Activated naive CD4-positive, alpha-beta T cell treated with anti-CD3 and anti-CD28 coated beads, Interleukin-2, amount 10 ng/mL, durations not matched to agents 7 days and 5 days (primary cell): Measurements from ENCODE around the gene TBC1D22B.
A peak's percentile ranks its signal among the peaks of the same experiment; 100 is the strongest.
"Not testable (repeated sequence)": the region's sequence is repeated elsewhere in the genome, so short reads cannot be mapped to it uniquely, and the experiment has no call there.

Source experiments
- CTCF ChIA-PET: fragments of 350-600 bp; sonication (Branson Sonifier 250); formaldehyde crosslinking; loops from one replicate; lab custom pipeline; 2021; ENCODE audit warnings: antibody characterized with exemption; lab: Charles Lee
- DNase-seq: peaks from one replicate; pipeline ENCODE4 v3.0.0-alpha.2; 2020
- H3K27ac Mint-ChIP-seq: one replicate; pipeline ENCODE4 v1.8.0; 2021; ENCODE audit warnings: mild to moderate bottlenecking, moderate library complexity, mixed read lengths
- H3K27me3 Mint-ChIP-seq: one replicate; pipeline ENCODE4 v1.8.0; 2021; ENCODE audit warnings: mild to moderate bottlenecking, mixed read lengths
- H3K36me3 Mint-ChIP-seq: one replicate; pipeline ENCODE4 v1.8.0; 2021; ENCODE audit warnings: mixed read lengths
- H3K4me1 Mint-ChIP-seq: one replicate; pipeline ENCODE4 v1.8.0; 2021; ENCODE audit warnings: mixed read lengths
- H3K4me3 Mint-ChIP-seq: one replicate; pipeline ENCODE4 v1.8.0; 2021; ENCODE audit warnings: mild to moderate bottlenecking, moderate library complexity, mixed read lengths
- H3K9me3 Mint-ChIP-seq: one replicate; pipeline ENCODE4 v1.8.0; 2021; ENCODE audit warnings: mixed read lengths

TBC1D22B gene

DNA sequence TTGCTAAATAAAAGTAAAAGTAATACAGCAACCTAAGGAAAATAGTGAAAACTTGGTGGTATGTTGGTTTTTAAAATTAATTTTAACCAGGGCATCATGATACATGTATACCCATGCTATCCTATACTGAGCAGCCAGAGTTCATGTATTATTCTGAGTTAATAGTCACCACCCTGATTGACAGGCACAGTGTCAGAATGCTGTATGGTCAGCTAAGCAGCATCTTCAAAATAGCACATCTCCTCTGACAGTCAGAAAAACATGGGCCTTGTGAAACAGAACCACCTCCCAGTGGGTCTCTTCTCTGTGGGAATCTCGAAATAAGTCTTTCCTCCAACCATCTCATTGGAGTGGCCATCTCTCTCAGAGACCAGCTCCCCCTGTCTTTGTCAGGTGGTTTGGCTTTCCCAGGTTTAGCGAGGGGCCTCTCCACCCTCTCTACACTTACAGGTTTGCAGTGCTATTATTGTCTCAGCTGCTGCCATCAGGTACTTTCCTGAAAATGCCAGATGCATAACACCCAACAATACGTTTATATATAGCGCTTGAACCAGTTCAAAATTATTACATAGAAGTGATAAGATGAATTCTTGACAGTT, 49.2 kb downstream of the TBC1D22B start:
- DNase-seq, result no peak
- Mint-ChIP-seq H3K9me3 (no peaks in the 10 kb centered on the region), H3K4me1 (peaks cover 24% of the 10 kb centered on the region), H3K4me3 (no peak overlapping the region), H3K27me3 (no peaks in the 10 kb centered on the region), H3K27ac (no peak overlapping the region), H3K36me3 (peaks cover 34% of the 10 kb centered on the region)
- CTCF ChIA-PET, result interaction anchor here (1.2 to 14.7 kb wide), 5 partner anchors 8 to 541 kb away, joined by 3 to 182 read pairs (median 7); no protein-coding TSS in a partner anchor

DNA sequence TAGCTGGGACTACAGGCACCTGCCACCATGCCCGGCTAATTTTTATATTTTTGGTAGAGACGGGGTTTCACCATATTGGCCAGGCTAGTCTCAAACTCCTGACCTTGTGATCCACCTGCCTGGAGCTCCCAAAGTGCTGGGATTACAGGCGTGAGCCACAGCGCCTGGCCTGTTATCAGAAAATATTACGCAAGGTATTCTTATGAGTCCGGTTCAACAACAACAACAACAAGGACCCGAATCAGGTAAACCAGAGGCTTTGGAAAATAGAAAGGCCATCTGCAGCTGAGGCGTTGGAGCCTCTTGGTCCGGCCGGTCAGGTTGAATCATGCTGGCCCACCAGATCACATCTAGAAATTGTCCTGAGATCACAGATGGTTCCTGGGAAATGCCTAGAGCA, 49.9 kb downstream of the TBC1D22B start:
- not testable (repeated sequence) for H3K27me3 Mint-ChIP-seq, H3K9me3 Mint-ChIP-seq

GRCh38 chr6:37308069-37308815, 50.7 kb downstream of the TBC1D22B start:
- H3K9me3 Mint-ChIP-seq, result no peaks in the 10 kb centered on the region
- H3K36me3 Mint-ChIP-seq, result peaks cover 26% of the 10 kb centered on the region
- no peak for DNase-seq
- H3K4me3 Mint-ChIP-seq, result no peak overlapping the region
- no peaks in the 10 kb centered on the region for H3K27me3 Mint-ChIP-seq
- CTCF ChIA-PET, result interaction anchor here (0.6 to 14.7 kb wide), 6 partner anchors 11 to 287 kb away, joined by 3 to 182 read pairs (median 5); no protein-coding TSS in a partner anchor
- no peak overlapping the region for H3K27ac Mint-ChIP-seq
- H3K4me1 Mint-ChIP-seq, result peaks cover 21% of the 10 kb centered on the region

More for the DNA sequence above, 49.9 kb downstream of the TBC1D22B start:
- peaks cover 31% of the 10 kb centered on the region for H3K36me3 Mint-ChIP-seq
- CTCF ChIA-PET, result interaction anchor here (0.6 to 14.7 kb wide), 4 partner anchors 18 to 286 kb away, joined by 3 to 182 read pairs (median 5); no protein-coding TSS in a partner anchor
- H3K4me1 Mint-ChIP-seq, result peaks cover 27% of the 10 kb centered on the region
- not testable (repeated sequence) for DNase-seq, H3K4me3 Mint-ChIP-seq, H3K27ac Mint-ChIP-seq

- Mint-ChIP-seq H3K27me3 (no peaks in the 10 kb centered on the region), H3K4me1 (peaks cover 14% of the 10 kb centered on the region), H3K36me3 (peaks cover 25% of the 10 kb centered on the region), H3K4me3 (no peak overlapping the region), H3K27ac (no peak overlapping the region), H3K9me3 (no peaks in the 10 kb centered on the region)
- CTCF ChIA-PET, result interaction anchor here (0.6 to 14.7 kb wide), 4 partner anchors 11 to 288 kb away, joined by 3 to 182 read pairs (median 8); no protein-coding TSS in a partner anchor
- DNase-seq, result no peak
These were observed 51.5 kb downstream of the TBC1D22B start for GRCh38 chr6:37309046-37309445.

- peaks cover 15% of the 10 kb centered on the region for H3K4me1 Mint-ChIP-seq
- DNase-seq, result no peak
- H3K36me3 Mint-ChIP-seq, result peaks cover 27% of the 10 kb centered on the region
- no peak overlapping the region for H3K27ac Mint-ChIP-seq
- H3K27me3 Mint-ChIP-seq, result no peaks in the 10 kb centered on the region
- CTCF ChIA-PET, result interaction anchor here (0.6 to 14.7 kb wide), 4 partner anchors 10 to 289 kb away, joined by 3 to 182 read pairs (median 8); no protein-coding TSS in a partner anchor
- H3K9me3 Mint-ChIP-seq, result no peaks in the 10 kb centered on the region
- H3K4me3 Mint-ChIP-seq, result no peak overlapping the region
These were observed 52.1 kb downstream of the TBC1D22B start for GRCh38 chr6:37309692-37310091.

- Mint-ChIP-seq H3K4me1 (peaks cover 17% of the 10 kb centered on the region), H3K36me3 (peaks cover 26% of the 10 kb centered on the region), H3K4me3 (no peak overlapping the region), H3K27me3 (no peaks in the 10 kb centered on the region), H3K9me3 (no peaks in the 10 kb centered on the region), H3K27ac (no peak overlapping the region)
- DNase-seq, result no peak
- CTCF ChIA-PET, result interaction anchor here (1.0 to 14.7 kb wide), 3 partner anchors 9 to 290 kb away, joined by 3 to 182 read pairs (median 10); no protein-coding TSS in a partner anchor
These were observed 53.4 kb downstream of the TBC1D22B start for GRCh38 chr6:37310966-37311365.

DNA sequence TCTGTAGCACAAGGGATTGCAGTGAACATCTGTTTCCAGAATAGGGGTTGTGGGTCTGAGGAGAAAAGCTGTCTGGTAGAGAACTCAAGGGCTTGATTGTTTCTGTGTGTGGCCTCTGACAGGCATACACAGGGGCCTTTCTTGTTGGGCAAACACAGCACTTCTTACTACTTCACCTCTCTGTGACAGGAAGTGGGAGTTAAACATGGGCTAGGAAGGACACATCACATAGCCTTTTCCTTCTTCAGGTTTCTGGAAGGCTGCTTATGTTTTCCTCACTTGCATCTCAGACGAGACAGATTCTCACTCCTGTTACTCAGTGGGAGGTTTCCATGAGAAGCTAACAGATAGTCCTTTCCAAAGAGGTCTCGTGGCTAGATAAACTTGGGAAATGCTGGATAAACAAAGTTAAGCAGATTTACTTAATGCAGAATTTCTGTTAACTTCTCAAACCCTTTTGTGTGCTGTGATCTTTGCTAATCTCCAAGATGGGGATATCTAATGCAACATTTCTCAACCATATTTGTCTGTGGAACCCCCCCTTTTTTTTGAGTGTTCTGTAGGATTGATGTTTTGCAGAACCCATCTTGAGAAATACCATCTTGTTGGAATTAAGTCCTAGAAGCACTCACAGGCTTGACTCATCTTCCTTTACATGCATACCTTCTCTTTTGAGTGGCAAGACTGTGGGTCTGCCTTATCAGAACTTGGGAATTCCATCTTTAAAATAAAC, 54.3 kb downstream of the TBC1D22B start:
- CTCF ChIA-PET, result interaction anchor here (1.1 to 14.7 kb wide), 4 partner anchors 9 to 291 kb away, joined by 4 to 182 read pairs (median 11); no protein-coding TSS in a partner anchor
- Mint-ChIP-seq H3K36me3 (peaks cover 28% of the 10 kb centered on the region), H3K9me3 (no peaks in the 10 kb centered on the region), H3K27me3 (no peaks in the 10 kb centered on the region), H3K4me1 (peaks cover 17% of the 10 kb centered on the region), H3K4me3 (no peak overlapping the region), H3K27ac (no peak overlapping the region)
- DNase-seq, result no peak

DNA sequence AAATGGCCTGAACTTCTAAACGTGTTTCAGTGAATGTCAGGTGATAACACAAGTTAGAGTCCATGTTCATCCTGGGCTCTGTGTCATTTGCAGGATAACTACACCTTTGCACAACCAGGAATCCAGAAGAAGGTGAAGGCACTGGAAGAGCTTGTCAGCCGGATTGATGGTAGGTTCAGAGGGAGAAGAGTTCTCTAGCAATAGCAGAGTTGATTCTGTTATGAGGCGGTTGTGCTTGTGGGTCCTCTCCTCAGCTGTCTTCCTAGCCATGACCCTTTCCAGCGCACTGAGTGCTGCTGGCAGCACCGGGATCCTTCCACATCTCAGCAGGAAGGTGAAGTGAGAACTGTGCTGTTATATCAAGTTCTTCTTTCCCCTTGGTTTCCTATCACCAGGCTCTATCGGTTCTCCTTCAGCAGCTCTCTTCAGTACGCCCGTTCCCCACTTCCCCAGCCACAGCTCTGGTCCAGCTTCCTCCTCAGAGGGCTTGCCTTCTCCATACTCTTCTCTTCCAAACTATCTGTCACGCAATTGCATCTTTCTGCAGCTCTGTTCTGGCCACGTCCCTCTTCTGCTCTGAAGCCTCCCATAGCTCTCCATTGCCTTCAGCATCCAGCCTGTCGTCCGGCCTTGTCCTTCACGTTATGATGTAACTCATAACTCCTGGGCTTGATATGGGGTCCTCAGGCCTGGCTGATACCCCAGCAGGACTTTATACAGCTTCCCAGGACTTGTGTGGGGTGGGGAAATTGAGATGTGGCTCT, 56.3 kb downstream of the TBC1D22B start:
- H3K9me3 Mint-ChIP-seq, result no peaks in the 10 kb centered on the region
- no peak for DNase-seq
- peaks cover 17% of the 10 kb centered on the region for H3K4me1 Mint-ChIP-seq
- no peak overlapping the region for H3K27ac Mint-ChIP-seq
- no peak overlapping the region for H3K4me3 Mint-ChIP-seq
- CTCF ChIA-PET, result interaction anchor here (0.7 to 14.7 kb wide), 26 partner anchors 9 to 547 kb away, joined by 3 to 182 read pairs (median 6); no protein-coding TSS in a partner anchor
- peaks cover 23% of the 10 kb centered on the region for H3K36me3 Mint-ChIP-seq
- no peaks in the 10 kb centered on the region for H3K27me3 Mint-ChIP-seq

DNA sequence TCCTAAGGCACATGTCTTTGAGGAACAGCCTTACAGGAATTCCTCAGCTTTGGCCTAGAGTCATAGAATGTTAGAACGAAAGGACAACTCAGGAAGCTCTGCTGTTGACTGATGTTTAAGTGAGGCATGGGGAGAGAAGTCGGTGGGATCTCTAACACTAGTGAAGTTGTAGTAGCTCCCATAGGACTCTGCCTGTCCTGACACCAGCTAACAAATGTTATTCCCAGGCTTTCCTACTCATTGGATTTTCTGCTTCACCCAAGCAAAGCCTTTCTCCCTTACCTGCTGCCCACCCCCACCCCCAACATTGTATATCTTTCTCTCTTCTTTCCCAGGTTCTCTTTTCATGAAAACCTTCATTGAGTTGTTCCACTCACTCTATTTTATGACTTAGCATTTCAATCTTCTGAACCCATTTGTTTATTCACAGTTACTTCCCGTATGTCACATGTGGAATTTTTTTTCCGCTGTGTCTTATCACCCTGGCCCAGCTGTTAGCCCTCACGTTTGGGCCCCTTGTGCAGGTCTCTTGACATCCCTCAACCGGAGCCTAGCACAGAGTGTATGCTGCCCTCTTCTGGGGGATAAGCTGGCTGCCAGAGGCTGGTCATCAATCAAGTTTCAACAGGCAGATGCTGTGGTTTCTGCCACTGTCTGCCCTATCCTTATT, 57.0 kb downstream of the TBC1D22B start:
- H3K36me3 Mint-ChIP-seq, result peaks cover 22% of the 10 kb centered on the region
- H3K27me3 Mint-ChIP-seq, result no peaks in the 10 kb centered on the region
- no peak overlapping the region for H3K4me3 Mint-ChIP-seq
- H3K9me3 Mint-ChIP-seq, result no peaks in the 10 kb centered on the region
- CTCF ChIA-PET, result interaction anchor here (0.5 to 14.7 kb wide), 30 partner anchors 10 to 548 kb away, joined by 3 to 182 read pairs (median 4); partner anchors contain the start of gene CMTR1
- DNase-seq, result peak; percentile 75
- H3K4me1 Mint-ChIP-seq, result peaks cover 17% of the 10 kb centered on the region
- no peak overlapping the region for H3K27ac Mint-ChIP-seq

DNA sequence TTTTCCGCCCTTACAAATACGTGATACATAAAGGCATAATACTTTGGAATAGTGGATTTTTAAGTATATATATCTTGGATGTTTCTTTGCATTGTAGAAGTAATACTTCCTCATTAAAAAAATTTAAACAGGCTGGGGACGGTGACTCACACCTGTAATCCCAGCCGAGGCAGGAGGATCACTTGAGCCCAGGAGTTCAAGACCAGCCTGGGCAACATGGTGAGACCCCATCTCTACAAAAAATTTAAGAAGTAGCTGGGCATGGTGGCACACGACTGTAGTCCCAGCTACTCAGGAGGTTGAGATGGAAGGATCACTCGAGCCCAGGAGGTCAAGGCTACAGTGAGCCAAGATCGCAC, 57.6 kb downstream of the TBC1D22B start:
- no peaks in the 10 kb centered on the region for H3K9me3 Mint-ChIP-seq
- H3K36me3 Mint-ChIP-seq, result peaks cover 26% of the 10 kb centered on the region
- H3K27me3 Mint-ChIP-seq, result no peaks in the 10 kb centered on the region
- no peak for DNase-seq
- H3K4me1 Mint-ChIP-seq, result peaks cover 17% of the 10 kb centered on the region
- CTCF ChIA-PET, result interaction anchor here (0.5 to 14.7 kb wide), 22 partner anchors 10 to 548 kb away, joined by 3 to 182 read pairs (median 6); partner anchors contain the start of gene CMTR1
- H3K4me3 Mint-ChIP-seq, result no peak overlapping the region
- H3K27ac Mint-ChIP-seq, result no peak overlapping the region

DNA sequence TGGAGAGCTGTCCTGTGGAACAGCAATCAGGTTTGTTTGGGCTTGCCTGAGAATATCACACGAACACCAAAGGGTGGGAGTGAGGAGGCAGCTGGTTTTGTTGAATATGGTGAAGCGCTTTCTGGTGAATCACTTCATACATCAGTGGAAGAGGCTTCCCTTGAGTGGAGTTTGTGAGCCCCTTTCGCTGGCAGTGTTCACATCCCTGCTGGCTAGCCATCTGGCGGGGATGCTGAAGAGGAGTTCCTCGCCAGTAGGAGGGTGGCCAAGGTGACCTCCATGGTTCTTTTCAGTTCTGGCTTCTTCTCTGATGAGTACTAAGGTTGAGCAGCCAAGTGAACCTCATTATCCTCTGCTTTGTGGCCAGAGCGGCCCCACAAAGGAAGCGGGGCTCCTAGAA, 58.5 kb downstream of the TBC1D22B start:
- no peak overlapping the region for H3K27ac Mint-ChIP-seq
- H3K4me1 Mint-ChIP-seq, result peaks cover 14% of the 10 kb centered on the region
- H3K27me3 Mint-ChIP-seq, result no peaks in the 10 kb centered on the region
- H3K36me3 Mint-ChIP-seq, result peaks cover 28% of the 10 kb centered on the region
- no peak for DNase-seq
- CTCF ChIA-PET, result interaction anchor here (1.2 to 14.7 kb wide), 6 partner anchors 10 to 295 kb away, joined by 4 to 182 read pairs (median 4); partner anchors contain the start of gene CMTR1
- H3K9me3 Mint-ChIP-seq, result no peaks in the 10 kb centered on the region
- H3K4me3 Mint-ChIP-seq, result no peak overlapping the region

- DNase-seq, result no peak
- H3K4me1 Mint-ChIP-seq, result peaks cover 4% of the 10 kb centered on the region
- CTCF ChIA-PET, result interaction anchor here (1.4 to 14.7 kb wide), 3 partner anchors 9 to 296 kb away, joined by 5 to 182 read pairs (median 7); no protein-coding TSS in a partner anchor
These were observed 59.9 kb downstream of the TBC1D22B start for GRCh38 chr6:37317312-37318038.

More at GRCh38 chr6:37317312-37318038, 59.9 kb downstream of the TBC1D22B start:
- Mint-ChIP-seq H3K27me3 (no peaks in the 10 kb centered on the region), H3K4me3 (no peak overlapping the region), H3K9me3 (no peaks in the 10 kb centered on the region), H3K27ac (no peak overlapping the region), H3K36me3 (peaks cover 28% of the 10 kb centered on the region)
